Thoracic aorta (tissue), 2 donors: ENCODE data around the gene COPS9. TPM values are rescaled to one million over a fixed set of nuclear protein-coding genes. Genes with fewer than 3 reads are reported as not detected.

ENCODE experiments used
- ATAC-seq: fragments of 150-250 bp; one replicate; pipeline ENCODE4 v1.8.0; 2017; ENCODE audit warnings: low read depth; ENCODE audit not compliant: insufficient number of reproducible peaks, low FRiP score
- DNase-seq: peaks from one replicate; pipeline ENCODE4 v3.0.0-alpha.2; 2020; ENCODE audit warnings: low spot score
- H3K27ac ChIP-seq, 2 donors: fragments of 200-600 bp; sonication (generic); 1 replicate in 1 of 2; 2 replicates in 1 of 2; pipeline ENCODE4 v1.5.1; 2016; ENCODE audit warnings: mild to moderate bottlenecking in 2 of 2, moderate library complexity in 2 of 2
- H3K27me3 ChIP-seq: fragments of 200-600 bp; sonication (generic); replicated peaks from 2 replicates; pipeline ENCODE4 v1.6.0; 2016; ENCODE audit warnings: mild to moderate bottlenecking; ENCODE audit not compliant: insufficient read depth
- H3K36me3 ChIP-seq: fragments of 200-600 bp; sonication (generic); one replicate; pipeline ENCODE4 v1.5.1; 2016
- H3K4me1 ChIP-seq, 2 donors: fragments of 200-600 bp; sonication (generic); 1 replicate in 1 of 2; 2 replicates in 1 of 2; pipeline versions ENCODE4 v1.5.1 to v1.6.0; 2016; ENCODE audit warnings: low read depth in 2 of 2, mild to moderate bottlenecking in 1 of 2; ENCODE audit not compliant: control insufficient read depth in 1 of 2
- H3K4me3 ChIP-seq: fragments of 200-600 bp; sonication (generic); 2 replicates; pipeline ENCODE4 v1.5.1; 2016; ENCODE audit warnings: mild to moderate bottlenecking
- H3K9me3 ChIP-seq: fragments of 200-600 bp; sonication (generic); 2 replicates; pipeline ENCODE4 v1.5.1; 2016
- total RNA-seq, 2 donors: library from RNA; depleted of rRNA; stranded (reverse); fragments of >200 nt; gene quantifications; one replicate each; pipeline versions ENCODE4 v1.1.0 to v1.2.3, GENCODE V29; 2016
- TF ChIP-seq, protein P1 (sequence below): fragments of 200-600 bp; sonication (generic); IDR thresholded peaks from one replicate; pipeline ENCODE4 v1.5.1; 2019; ENCODE audit warnings: antibody characterized with exemption

COPS9 gene
- total RNA-seq, 2 donors from 2014 or later: 101 to 115 TPM

DNA sequence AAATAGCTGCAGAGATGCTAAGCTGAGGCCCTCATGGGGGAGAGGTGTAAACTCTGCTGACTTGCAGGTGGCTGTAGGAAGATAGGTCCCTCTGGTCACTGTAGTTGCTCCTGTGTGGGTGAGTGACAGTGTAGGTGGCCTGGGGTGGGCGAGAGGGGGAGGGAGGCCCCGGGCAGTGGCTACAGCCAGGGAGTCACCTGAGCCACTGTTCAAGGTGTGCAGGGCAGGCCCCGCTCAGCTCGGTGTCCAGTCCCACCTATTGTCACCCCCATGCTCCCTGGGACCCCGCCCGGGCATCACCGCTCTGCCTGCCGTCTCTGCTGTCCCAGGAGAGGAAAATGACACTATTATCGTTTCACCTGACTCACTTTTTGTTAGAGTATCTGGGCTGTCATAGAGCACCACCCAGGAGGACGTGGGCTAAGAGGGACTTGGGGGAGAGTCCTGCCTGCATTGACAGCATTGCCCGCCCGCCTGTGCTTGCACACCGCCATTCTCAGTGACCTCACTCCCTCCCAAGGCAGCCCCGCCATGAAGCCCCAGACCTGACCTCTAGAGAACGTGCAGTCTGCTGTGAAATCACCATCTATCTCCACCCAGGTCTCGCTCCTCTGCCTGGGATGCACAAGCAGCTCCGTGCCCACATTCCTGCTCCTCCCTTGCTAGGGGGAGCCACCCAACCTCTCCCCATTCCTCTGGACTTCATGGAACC, 29.2 kb downstream of the COPS9 start:
- Histone ChIP-seq H3K4me1 (no peaks in the 10 kb centered on the region), H3K27ac (no peak overlapping the region), H3K4me3 (no peak overlapping the region), H3K36me3 (no peaks in the 10 kb centered on the region), H3K27me3 (no peaks in the 10 kb centered on the region), H3K9me3 (no peaks in the 10 kb centered on the region)
- TF ChIP-seq, protein P1, sequence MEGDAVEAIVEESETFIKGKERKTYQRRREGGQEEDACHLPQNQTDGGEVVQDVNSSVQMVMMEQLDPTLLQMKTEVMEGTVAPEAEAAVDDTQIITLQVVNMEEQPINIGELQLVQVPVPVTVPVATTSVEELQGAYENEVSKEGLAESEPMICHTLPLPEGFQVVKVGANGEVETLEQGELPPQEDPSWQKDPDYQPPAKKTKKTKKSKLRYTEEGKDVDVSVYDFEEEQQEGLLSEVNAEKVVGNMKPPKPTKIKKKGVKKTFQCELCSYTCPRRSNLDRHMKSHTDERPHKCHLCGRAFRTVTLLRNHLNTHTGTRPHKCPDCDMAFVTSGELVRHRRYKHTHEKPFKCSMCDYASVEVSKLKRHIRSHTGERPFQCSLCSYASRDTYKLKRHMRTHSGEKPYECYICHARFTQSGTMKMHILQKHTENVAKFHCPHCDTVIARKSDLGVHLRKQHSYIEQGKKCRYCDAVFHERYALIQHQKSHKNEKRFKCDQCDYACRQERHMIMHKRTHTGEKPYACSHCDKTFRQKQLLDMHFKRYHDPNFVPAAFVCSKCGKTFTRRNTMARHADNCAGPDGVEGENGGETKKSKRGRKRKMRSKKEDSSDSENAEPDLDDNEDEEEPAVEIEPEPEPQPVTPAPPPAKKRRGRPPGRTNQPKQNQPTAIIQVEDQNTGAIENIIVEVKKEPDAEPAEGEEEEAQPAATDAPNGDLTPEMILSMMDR: no peak
- ATAC-seq: no peak
- no peak for DNase-seq

DNA sequence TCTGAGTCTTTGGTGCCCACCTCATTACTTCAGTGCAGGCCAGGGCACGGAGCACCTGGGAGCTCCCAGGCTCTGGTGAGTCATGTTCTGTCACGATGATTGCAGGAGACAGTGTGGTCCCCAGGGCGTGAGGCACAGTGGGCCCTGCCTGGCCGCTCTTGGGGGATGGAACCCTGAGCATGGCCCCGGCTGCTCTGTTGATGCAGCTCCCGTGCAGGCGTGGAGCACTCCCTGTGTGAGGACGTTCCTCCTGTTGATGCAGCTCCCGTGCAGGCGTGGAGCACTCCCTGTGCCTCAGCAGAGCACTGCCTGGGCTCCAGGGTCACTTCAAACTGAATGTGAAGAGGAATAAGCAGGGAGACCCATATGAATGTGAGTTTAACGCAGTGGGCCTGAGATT, 30.1 kb downstream of the COPS9 start:
- no peak for DNase-seq
- no peak for ATAC-seq
- TF ChIP-seq, protein P1: no peak
- H3K36me3 ChIP-seq: no peaks in the 10 kb centered on the region
- H3K4me3 ChIP-seq: no peak overlapping the region
- no peaks in the 10 kb centered on the region for H3K4me1 ChIP-seq
- H3K27ac ChIP-seq: no peak overlapping the region
- no peaks in the 10 kb centered on the region for H3K9me3 ChIP-seq
- no peaks in the 10 kb centered on the region for H3K27me3 ChIP-seq

DNA sequence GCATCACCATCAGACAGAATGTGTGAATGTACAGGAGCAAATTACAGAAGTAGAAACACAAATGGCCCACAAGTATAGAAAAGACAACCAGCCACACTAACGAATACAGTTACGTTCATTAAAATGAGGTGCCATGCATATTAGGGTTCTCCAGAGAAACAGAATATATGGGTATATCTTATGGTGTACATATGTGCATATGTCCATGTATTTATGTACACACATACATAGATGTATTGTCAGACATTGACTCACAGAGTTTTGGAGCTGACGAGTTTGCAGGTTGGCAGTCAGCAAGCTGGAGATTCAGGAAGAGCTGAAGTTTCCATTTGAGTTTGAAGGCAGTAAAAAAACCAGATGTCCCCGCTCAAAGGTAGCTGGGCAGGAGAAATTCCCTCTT, 33.0 kb downstream of the COPS9 start:
- ATAC-seq (no peak), DNase-seq (no peak)
- Histone ChIP-seq H3K36me3 (no peaks in the 10 kb centered on the region), H3K4me1 (no peaks in the 10 kb centered on the region), H3K27me3 (no peaks in the 10 kb centered on the region), H3K9me3 (no peaks in the 10 kb centered on the region), H3K4me3 (no peak overlapping the region), H3K27ac (no peak overlapping the region)
- TF ChIP-seq, protein P1: no peak

DNA sequence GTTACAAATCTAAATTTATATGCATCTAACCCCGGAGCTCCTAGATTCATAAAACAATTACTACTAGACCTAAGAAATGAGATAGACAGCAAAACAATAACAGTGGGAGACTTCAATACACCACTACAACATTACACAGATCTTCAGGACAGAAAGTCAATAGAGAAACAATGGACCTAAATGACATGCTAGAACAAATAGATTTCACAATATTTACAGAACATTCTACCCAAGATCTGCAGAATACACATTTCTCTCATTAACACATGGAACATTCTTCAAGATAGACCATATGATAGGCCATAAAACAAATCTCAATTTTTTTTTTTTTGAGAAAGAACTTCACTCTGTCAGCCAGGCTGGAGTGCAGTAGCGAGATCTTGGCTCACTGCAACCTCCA, 37.8 kb downstream of the COPS9 start:
- TF ChIP-seq, protein P1: no peak
- Histone ChIP-seq H3K4me1 (no peaks in the 10 kb centered on the region), H3K4me3 (no peak overlapping the region), H3K9me3 (peaks cover 5% of the 10 kb centered on the region), H3K27me3 (peaks cover 11% of the 10 kb centered on the region), H3K36me3 (no peaks in the 10 kb centered on the region), H3K27ac (no peak overlapping the region)
- DNase-seq (no peak), ATAC-seq (no peak)

DNA sequence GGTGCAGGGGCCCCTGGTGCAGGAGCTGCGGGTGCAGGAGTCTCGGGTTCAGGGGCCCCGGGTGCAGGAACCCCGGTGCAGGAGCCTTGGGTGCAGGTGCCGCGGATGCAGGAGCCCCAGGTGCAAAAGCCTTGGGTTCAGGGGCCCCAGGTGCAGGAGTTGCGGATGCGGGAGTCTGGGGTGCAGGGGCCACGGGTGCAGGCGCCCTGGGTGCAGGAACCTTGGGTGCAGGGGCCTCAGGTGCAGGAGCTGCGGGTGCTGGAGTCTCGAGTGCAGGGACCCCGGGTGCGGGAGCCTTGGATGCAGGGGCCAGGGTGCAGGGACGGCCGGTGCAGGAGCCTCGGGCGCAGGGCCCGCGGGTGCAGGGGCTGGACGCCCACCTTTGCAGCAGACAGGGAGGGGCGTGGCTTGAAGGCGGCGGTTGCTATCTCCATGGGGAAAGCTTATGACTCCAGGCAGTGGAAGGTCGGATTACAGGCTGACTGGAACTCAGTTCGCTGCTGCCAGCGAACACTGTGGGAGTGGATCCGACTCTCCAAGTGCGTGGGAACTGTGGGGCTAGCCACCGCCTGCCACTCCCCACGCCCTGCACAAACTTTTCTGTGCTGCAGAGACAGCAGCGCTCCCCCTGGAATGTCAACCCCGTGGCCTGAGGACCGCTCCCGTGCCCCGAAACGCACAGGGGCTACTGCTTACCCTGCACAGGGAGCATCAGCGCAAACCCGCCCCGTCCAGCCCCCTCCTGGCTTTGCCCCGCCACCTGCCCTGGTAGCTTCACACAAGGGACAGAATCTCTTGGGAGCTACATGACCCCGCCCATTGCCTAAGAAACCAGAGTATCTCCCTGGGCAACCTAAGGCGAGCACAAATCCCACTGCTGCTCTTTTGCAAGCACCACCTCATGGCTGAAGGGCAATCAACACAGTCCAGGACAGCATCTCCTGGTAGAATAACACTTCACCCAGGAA, 40.3 kb downstream of the COPS9 start:
- peaks cover 11% of the 10 kb centered on the region for H3K27me3 ChIP-seq
- no peak for ATAC-seq
- TF ChIP-seq, protein P1: no peak

More for the DNA sequence above, 40.3 kb downstream of the COPS9 start:
- no peak overlapping the region for H3K4me3 ChIP-seq
- DNase-seq: no peak
- H3K27ac ChIP-seq: no peak overlapping the region
- H3K36me3 ChIP-seq: no peaks in the 10 kb centered on the region
- H3K4me1 ChIP-seq: no peaks in the 10 kb centered on the region
- peaks cover 5% of the 10 kb centered on the region for H3K9me3 ChIP-seq
